ENCODE data around the gene PLA2G2F.

PLA2G2F gene

GRCh38 chr1:20192871-20193411 is 53.8 kb downstream of the PLA2G2F start:
- no peak for DNase-seq

- DNase-seq: no peak
These were observed 55.1 kb downstream of the PLA2G2F start for GRCh38 chr1:20194224-20194623.

DNA sequence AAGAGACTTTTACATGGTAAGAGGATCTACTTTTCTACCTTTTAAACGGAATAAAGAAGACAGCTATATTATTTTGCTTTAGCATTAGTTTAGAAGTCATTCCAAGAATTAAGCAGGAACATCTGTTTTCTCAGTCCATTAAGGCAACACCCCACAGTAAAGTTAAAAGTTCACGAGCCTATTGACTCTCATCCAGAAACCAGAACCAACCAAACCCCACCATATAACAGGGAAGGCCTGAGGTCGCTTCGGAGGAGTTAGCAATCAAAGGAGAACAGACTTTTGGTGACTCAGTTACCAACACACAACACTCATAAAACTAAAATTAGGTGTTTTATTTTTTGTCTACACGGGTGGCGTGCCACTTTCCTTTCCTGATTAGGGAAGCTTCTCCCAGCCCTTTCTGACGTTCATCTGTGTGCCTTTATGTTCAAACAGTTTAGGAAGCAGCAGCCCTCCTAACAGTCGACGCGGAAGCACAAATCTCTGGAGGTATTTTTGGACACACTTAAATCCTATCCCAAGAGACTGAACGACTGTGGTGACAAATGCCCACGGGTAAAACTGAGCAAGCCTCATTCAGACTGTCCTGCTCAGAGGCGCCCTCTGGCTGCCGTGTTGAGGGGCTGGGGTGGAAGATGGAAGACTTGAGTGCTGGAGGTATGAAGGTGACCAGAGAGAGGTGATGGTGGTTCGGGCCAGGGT is 55.8 kb downstream of the PLA2G2F start:
- no peak for DNase-seq

DNA sequence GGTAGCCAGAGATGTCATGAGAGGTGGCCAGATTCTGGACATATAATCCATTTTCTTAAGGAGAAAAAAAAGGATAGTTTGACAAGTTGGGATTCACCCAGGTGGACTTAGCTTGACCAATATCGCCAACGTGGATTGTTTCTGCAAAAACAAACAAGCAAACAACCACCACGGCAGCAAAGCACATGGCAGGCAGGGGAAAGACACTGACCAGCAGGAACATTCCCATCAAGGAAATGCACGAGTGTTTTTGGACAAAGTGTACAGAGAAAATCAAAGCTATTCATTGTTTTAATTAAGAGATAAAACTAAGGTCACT is 56.3 kb downstream of the PLA2G2F start:
- DNase-seq: no peak

- DNase-seq: no peak
These were observed 58.2 kb downstream of the PLA2G2F start for GRCh38 chr1:20197329-20197791.

- DNase-seq: no peak
These were observed 59.2 kb downstream of the PLA2G2F start for GRCh38 chr1:20198296-20198695.

- no peak for DNase-seq
These were observed 59.8 kb downstream of the PLA2G2F start for GRCh38 chr1:20198918-20199317.

GRCh38 chr1:20199403-20199802 is 60.3 kb downstream of the PLA2G2F start:
- DNase-seq: no peak

- no peak for DNase-seq
These were observed 60.7 kb downstream of the PLA2G2F start for GRCh38 chr1:20199840-20200239.
